ENCODE results near the gene FOSL1.
A peak's percentile ranks its signal among the peaks of the same experiment; 100 is the strongest.

The FOSL1 gene

GRCh38 chr11:65873318-65874156 is 26.7 kb downstream of the FOSL1 start:
- DNase-seq: peak; percentile 69

- DNase-seq: no peak
These were observed 27.4 kb downstream of the FOSL1 start, which contains the start of gene EFEMP2 for GRCh38 chr11:65872586-65873317. TSS of gene EFEMP2 (minus strand) at chr11:65872800. CDS start at chr11:65872354, 446 bp downstream.

- no peak for DNase-seq
These were observed 28.2 kb downstream of the FOSL1 start for GRCh38 chr11:65871811-65872548.

GRCh38 chr11:65870706-65871681 is 29.2 kb downstream of the FOSL1 start:
- no peak for DNase-seq

GRCh38 chr11:65870307-65870658 is 29.9 kb downstream of the FOSL1 start:
- no peak for DNase-seq

- no peak for DNase-seq
These were observed 30.4 kb downstream of the FOSL1 start for GRCh38 chr11:65869643-65870306.

GRCh38 chr11:65868907-65869306 is 31.3 kb downstream of the FOSL1 start:
- DNase-seq: no peak

GRCh38 chr11:65868076-65868667 is 32.0 kb downstream of the FOSL1 start:
- no peak for DNase-seq

- no peak for DNase-seq
These were observed 32.7 kb downstream of the FOSL1 start for GRCh38 chr11:65867284-65868071.

- no peak for DNase-seq
These were observed 33.5 kb downstream of the FOSL1 start for GRCh38 chr11:65866509-65867283.

GRCh38 chr11:65865550-65866172 is 34.5 kb downstream of the FOSL1 start:
- DNase-seq: no peak

GRCh38 chr11:65864706-65865471 is 35.3 kb downstream of the FOSL1 start:
- no peak for DNase-seq

GRCh38 chr11:65863889-65864705 is 36.1 kb downstream of the FOSL1 start:
- no peak for DNase-seq

GRCh38 chr11:65862941-65863888 is 37.0 kb downstream of the FOSL1 start:
- DNase-seq: no peak

- DNase-seq: no peak
These were observed 37.9 kb downstream of the FOSL1 start for GRCh38 chr11:65862191-65862735.
